Fibroblast of mammary gland (primary cell): Measurements from ENCODE around the gene DPH7.

Experiments used
- DNase-seq: peaks from one replicate; pipeline ENCODE4 v3.0.0-alpha.2; 2010; ENCODE audit warnings: low read depth
- H3K4me3 ChIP-seq: 2 replicates; pipeline ENCODE4 v1.5.1; 2011; ENCODE audit warnings: low read depth, mild to moderate bottlenecking, low read length, moderate library complexity; ENCODE audit not compliant: control insufficient read depth
- TF ChIP-seq, protein P1 (sequence below): conservative IDR thresholded peaks from 2 replicates; pipeline ENCODE4 v1.5.1; 2011; ENCODE audit warnings: low read depth, low read length, inconsistent platforms; ENCODE audit not compliant: control insufficient read depth, insufficient read depth

Gene DPH7

DNA sequence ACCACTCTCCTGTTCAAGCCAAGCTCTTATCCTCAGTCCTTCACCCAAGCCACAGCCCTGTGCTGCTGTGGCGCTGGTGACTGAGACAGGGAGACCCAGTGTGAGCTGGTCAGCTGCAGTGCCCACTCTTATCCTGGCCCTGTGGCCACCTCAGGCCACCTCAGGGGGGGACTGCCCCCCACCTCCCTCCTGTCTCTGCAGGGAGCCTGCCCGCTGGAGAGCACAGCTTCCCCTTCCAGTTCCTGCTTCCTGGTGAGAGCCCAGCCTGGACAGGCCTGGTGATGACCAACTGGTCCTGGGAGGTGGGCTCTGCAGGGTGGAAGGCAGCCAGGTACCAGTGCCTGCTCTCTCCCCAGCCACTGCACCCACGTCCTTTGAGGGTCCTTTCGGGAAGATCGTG, 34.5 kb upstream of the DPH7 start:
- no peak for DNase-seq

DNA sequence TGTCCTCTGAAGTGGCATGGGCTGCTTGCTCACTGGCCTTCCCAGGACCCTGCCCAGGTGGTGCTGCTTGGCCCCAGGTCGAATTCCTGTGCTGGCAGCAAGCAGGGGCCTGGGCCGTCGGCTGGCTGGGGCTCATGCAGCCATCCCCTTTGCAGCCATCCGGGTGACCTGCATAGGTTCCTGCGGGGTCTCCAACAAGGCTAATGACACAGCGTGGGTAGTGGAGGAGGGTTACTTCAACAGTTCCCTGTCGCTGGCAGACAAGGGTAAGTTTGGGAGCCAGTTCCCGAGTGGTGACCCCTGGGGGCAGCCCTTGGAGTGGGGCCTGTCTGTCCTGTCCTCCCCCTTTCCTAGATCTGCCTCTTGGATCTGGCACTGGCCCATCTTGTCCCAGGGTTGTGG, 34.0 kb upstream of the DPH7 start:
- no peak for DNase-seq
- TF ChIP-seq, protein P1, sequence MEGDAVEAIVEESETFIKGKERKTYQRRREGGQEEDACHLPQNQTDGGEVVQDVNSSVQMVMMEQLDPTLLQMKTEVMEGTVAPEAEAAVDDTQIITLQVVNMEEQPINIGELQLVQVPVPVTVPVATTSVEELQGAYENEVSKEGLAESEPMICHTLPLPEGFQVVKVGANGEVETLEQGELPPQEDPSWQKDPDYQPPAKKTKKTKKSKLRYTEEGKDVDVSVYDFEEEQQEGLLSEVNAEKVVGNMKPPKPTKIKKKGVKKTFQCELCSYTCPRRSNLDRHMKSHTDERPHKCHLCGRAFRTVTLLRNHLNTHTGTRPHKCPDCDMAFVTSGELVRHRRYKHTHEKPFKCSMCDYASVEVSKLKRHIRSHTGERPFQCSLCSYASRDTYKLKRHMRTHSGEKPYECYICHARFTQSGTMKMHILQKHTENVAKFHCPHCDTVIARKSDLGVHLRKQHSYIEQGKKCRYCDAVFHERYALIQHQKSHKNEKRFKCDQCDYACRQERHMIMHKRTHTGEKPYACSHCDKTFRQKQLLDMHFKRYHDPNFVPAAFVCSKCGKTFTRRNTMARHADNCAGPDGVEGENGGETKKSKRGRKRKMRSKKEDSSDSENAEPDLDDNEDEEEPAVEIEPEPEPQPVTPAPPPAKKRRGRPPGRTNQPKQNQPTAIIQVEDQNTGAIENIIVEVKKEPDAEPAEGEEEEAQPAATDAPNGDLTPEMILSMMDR, result no peak
- H3K4me3 ChIP-seq, result no peak overlapping the region

More for the DNA sequence above, 34.5 kb upstream of the DPH7 start:
- H3K4me3 ChIP-seq, result no peak overlapping the region
- TF ChIP-seq, protein P1, result no peak

DNA sequence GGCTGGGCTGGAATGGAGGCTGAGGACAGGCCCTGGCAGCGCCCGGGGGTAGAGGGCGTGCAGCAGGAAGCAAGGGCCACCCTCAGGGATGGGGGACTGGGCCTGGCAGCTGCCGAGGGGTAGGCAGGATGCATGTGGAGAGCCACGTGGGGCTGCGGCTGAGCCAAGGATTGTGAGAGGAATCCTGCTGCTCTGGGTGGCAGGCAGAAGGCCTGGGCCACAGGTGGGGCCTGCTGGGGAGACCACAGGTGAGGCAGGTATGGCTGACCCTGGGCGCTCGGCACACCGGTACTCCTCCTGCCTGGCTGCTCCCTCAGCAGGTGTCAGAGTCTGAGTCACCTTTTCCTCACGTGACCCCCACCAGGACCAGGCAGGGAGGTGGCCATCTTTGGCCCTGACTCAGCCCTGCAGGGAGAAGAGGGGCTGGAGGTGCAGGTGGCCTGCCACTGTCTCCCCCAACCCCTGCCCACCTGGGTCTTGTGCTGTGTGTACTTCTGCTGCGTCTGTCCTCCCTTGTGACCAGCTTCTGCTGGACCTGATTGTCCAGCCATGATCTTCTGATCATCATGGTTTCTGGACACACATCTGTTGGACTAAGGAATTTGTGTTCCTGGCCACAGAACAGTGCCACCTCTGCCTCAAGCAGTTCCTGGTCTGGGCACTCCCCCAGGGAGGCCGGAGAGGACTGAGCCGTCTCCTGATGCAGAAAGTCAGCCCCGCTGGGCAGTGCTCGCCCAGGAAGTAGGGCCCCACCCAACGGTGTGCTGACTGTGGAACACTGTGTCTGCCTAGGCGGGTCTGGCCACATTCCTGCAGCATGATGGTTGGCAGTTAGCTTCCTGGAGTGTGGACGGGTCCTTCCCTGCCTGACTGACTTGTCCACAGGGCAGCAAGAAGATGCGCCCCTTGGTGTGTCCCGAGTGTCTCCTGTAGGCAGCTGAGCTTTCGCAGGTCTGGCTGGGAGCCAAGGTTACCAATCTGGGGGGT, 33.2 kb upstream of the DPH7 start:
- no peak overlapping the region for H3K4me3 ChIP-seq
- peak; percentile 81 for DNase-seq
- TF ChIP-seq, protein P1, result no peak

DNA sequence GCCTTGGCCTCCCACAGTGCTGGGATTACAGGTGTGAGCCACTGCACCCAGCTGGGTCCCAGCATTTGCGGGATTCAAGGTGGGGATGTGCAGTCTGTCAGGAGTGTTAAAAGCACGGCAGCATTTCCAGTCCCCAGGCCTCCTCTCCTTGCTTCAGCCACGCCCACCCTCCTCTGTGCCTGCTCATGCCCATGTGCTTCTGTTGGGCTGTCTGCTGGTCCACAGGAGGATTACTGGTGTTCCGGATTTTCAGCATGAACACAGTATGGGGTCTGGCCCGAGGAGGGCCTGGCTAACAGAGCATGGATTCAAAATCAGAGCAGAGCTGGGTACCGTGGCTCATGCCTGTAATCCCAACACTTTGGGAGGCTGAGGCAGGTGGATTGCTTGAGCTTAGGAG, 32.2 kb upstream of the DPH7 start:
- TF ChIP-seq, protein P1, result no peak
- no peak for DNase-seq
- no peak overlapping the region for H3K4me3 ChIP-seq

DNA sequence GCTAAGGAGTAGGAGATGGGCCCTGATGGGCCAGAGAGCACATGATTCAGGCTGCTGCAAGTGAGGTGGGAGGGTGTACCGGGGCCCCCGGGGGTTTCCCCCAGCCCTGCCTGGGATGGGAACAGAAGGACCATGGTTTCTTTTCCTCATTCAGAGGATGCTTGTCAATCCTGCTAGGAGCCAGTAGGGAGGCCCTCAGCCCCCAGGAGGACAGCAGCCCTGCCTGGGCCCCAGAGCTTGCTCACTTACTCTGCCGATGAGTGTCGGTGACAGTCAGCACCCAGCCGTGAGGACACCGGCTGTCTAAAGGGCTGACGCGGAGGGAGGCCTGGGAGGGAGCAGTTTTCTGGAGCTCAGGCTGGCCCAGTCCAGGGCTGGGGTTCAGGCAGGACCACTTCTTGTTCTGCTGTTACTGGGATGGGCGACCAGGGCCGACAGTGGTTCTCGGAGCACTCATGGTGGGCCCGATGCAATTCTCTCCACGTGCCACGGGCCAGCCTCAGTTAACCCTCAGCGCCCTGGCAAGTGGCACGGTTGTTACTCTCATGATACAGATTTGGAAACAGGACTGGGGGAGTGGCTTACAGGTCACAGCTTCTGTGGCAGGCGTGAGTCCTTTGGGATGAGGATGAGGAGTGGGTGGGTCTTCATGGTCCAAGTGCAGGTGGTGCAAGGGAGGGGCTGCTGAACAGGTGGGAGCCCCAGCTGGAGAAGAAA, 28.6 kb upstream of the DPH7 start:
- peak overlapping the region; percentile 44 for H3K4me3 ChIP-seq
- no peak for DNase-seq
- TF ChIP-seq, protein P1, result no peak

DNA sequence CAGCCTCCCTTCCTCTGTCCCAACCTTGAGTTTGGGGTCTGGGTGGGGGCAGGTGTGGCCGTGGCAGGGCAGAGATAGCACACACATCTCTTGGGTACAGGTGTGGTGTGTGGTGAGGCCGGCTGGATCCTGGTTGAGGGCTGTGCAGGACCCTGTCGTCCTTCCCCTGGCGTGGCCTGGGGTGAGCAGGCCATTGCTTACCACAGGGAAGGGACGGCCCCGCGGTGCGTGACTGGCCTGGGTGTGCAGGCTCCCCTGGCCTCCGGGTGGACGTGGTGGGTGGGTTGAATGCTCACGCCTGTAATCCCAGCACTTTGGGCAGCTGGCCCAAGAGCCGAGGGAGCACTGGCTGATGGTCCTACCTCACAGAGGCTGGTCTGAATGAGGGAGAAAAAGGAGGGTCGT, 28.0 kb upstream of the DPH7 start:
- TF ChIP-seq, protein P1, result no peak
- peak overlapping the region; percentile 44 for H3K4me3 ChIP-seq
- no peak for DNase-seq
